Muscle of arm (tissue), 14 donors: ENCODE measurements around the gene SPANXC. TPM values are rescaled to one million over a fixed set of nuclear protein-coding genes. Genes with fewer than 3 reads are reported as not detected.
"Not testable (repeated sequence)": the region's sequence is repeated elsewhere in the genome, so short reads cannot be mapped to it uniquely, and the experiment has no call there.

ENCODE experiments used
- DNase-seq: peaks from one replicate; pipeline ENCODE4 v3.0.0-alpha.2; 2013
- long read RNA-seq, 11 donors: transcript quantifications; one replicate each; lab custom pipeline, GENCODE V29; 2026
- polyA plus RNA-seq, 12 donors: library from polyadenylated mRNA; unstranded; fragments of 120-200 nt; gene quantifications; one replicate each; pipeline ENCODE4 v1.2.1, GENCODE V29; 2013; ENCODE audit not compliant: insufficient read length in 12 of 12

SPANXC gene
- polyA plus RNA-seq = under 1 TPM in 1 of 12 donors, not detected in 11; 0.50 TPM
- long read RNA-seq, donor 1 = 0 reads
- long read RNA-seq, donor 2 = 0 reads
- long read RNA-seq, donor 3 = 0 reads
- long read RNA-seq, donor 4 = 0 reads
- long read RNA-seq, donor 5 = 0 reads
- long read RNA-seq, donor 6 = 0 reads
- long read RNA-seq, donor 7 = 0 reads
- long read RNA-seq, donor 8 = 0 reads
- long read RNA-seq, donor 9 = 0 reads
- long read RNA-seq, donor 10 = 0 reads
- long read RNA-seq, donor 11 = 0 reads

GRCh38 chrX:141242417-141242816 lies at the start of gene SPANXC:
SPANXC (minus strand) TSS chrX:141242517; CDS start chrX:141242457, 60 bp downstream.
- not testable (repeated sequence) for DNase-seq

- DNase-seq = no peak
Measured at GRCh38 chrX:141279476-141279875, 37.2 kb upstream of the SPANXC start.

- DNase-seq = no peak
Measured at GRCh38 chrX:141278306-141278705, 36.0 kb upstream of the SPANXC start.

GRCh38 chrX:141258080-141258479 lies 15.8 kb upstream of the SPANXC start:
- DNase-seq = no peak

GRCh38 chrX:141221611-141222010 lies 20.7 kb downstream of the SPANXC start:
- no peak for DNase-seq

- DNase-seq = no peak
Measured at GRCh38 chrX:141220342-141221008, 21.8 kb downstream of the SPANXC start.

GRCh38 chrX:141214196-141214595 lies 28.1 kb downstream of the SPANXC start:
- DNase-seq = no peak

- DNase-seq = no peak
Measured at GRCh38 chrX:141201962-141202361, 40.4 kb downstream of the SPANXC start.

Other genes with a start within 250 kb of the SPANXC start
- under 1 TPM in 1 of 12 donors, not detected in 11; 0.47 TPM for gene SPANXB1, start 239.9 kb downstream of the SPANXC start, polyA plus RNA-seq
- gene LDOC1, start 65.4 kb downstream of the SPANXC start, polyA plus RNA-seq = 10 to 100 TPM in 11 of 12 donors, not detected in 1; 33.5 to 54.1 (median 44.8) TPM